ENCODE data around the gene RGL3.
A peak's percentile ranks its signal among the peaks of the same experiment; 100 is the strongest.
"Not testable (repeated sequence)": the region's sequence is repeated elsewhere in the genome, so short reads cannot be mapped to it uniquely, and the experiment has no call there.

The RGL3 gene

GRCh38 chr19:11359421-11359820 lies 59.7 kb downstream of the RGL3 start:
- in situ Hi-C loops (cut with HindIII; ENCODE audit: low sequenced_read_pairs) = no loop called here
- no peak overlapping the region for H3K4me3 ChIP-seq (ENCODE audit: low read depth, low read length)
- TF ChIP-seq, protein P1, sequence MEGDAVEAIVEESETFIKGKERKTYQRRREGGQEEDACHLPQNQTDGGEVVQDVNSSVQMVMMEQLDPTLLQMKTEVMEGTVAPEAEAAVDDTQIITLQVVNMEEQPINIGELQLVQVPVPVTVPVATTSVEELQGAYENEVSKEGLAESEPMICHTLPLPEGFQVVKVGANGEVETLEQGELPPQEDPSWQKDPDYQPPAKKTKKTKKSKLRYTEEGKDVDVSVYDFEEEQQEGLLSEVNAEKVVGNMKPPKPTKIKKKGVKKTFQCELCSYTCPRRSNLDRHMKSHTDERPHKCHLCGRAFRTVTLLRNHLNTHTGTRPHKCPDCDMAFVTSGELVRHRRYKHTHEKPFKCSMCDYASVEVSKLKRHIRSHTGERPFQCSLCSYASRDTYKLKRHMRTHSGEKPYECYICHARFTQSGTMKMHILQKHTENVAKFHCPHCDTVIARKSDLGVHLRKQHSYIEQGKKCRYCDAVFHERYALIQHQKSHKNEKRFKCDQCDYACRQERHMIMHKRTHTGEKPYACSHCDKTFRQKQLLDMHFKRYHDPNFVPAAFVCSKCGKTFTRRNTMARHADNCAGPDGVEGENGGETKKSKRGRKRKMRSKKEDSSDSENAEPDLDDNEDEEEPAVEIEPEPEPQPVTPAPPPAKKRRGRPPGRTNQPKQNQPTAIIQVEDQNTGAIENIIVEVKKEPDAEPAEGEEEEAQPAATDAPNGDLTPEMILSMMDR (IDR thresholded peaks at IDR 0.05; ENCODE audit: low read depth, low read length) = no peak
- DNase-seq (ENCODE audit: low read depth, low spot score) = no peak

GRCh38 chr19:11356676-11357550 lies 62.2 kb downstream of the RGL3 start:
- TF ChIP-seq, protein P1 (IDR thresholded peaks at IDR 0.05; ENCODE audit: low read depth, low read length) = no peak
- H3K4me3 ChIP-seq (ENCODE audit: low read depth, low read length) = no peak overlapping the region
- in situ Hi-C loops (cut with HindIII; ENCODE audit: low sequenced_read_pairs) = no loop called here
- no peak for DNase-seq (ENCODE audit: low read depth, low spot score)

DNA sequence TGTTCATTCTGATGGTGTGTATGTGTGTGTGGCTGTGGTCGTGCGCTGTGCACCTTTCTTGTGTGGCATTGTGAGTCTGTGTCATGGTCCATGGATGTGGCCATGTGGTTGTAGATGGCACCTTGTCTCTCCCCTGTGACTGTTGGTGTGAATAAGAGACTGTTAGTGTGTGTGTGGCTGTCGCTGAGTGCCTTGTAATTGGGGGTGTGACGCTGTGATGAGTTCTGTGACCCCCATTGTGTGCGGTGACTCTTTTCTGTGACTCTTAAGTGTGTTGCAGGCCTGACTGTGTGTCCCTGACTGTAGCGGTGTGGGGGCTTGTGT lies 63.1 kb downstream of the RGL3 start:
- TF ChIP-seq, protein P1 (IDR thresholded peaks at IDR 0.05; ENCODE audit: low read depth, low read length) = no peak
- H3K4me3 ChIP-seq (ENCODE audit: low read depth, low read length) = peak overlapping the region; percentile 65
- in situ Hi-C loops (cut with HindIII; ENCODE audit: low sequenced_read_pairs) = no loop called here
- no peak for DNase-seq (ENCODE audit: low read depth, low spot score)

GRCh38 chr19:11355160-11356073 lies 63.7 kb downstream of the RGL3 start, which contains the start of gene PLPPR2:
Gene PLPPR2, plus strand, starts transcription at chr19:11355432. Its CDS starts 2,242 bp downstream, at chr19:11357674.
- H3K4me3 ChIP-seq (ENCODE audit: low read depth, low read length) = peak within 1 kb of the TSS; percentile 65
- TF ChIP-seq, protein P1 (IDR thresholded peaks at IDR 0.05; ENCODE audit: low read depth, low read length) = no peak
- in situ Hi-C loops (cut with HindIII; ENCODE audit: low sequenced_read_pairs) = no loop called here
- DNase-seq (ENCODE audit: low read depth, low spot score) = peak; percentile 91

DNA sequence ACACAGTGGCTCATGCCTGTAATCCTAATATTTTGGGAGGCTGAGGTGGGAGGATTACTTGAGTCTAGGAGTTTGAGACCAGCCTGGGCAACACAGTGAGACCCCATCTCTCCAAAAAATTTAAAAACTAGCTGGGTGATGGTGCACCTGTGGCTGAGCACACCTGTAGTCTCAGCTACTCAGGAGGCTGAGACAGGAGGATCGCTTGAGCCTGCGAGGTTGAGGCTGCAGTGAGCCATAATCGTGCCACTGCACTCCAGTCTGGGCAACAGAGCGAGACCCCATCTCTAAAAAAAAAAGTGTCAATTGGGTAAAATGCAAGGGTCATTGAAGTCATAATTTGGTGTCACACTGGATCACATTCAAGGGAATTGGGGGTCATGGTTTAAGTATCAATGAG lies 65.0 kb downstream of the RGL3 start:
- H3K4me3 ChIP-seq (ENCODE audit: low read depth, low read length); DNase-seq (ENCODE audit: low read depth, low spot score); in situ Hi-C loops (cut with HindIII; ENCODE audit: low sequenced_read_pairs): not testable (repeated sequence)

GRCh38 chr19:11349171-11349570 lies 69.9 kb downstream of the RGL3 start:
- no peak overlapping the region for H3K4me3 ChIP-seq (ENCODE audit: low read depth, low read length)
- TF ChIP-seq, protein P1 (IDR thresholded peaks at IDR 0.05; ENCODE audit: low read depth, low read length) = no peak
- in situ Hi-C loops (cut with HindIII; ENCODE audit: low sequenced_read_pairs) = no loop called here
- DNase-seq (ENCODE audit: low read depth, low spot score) = no peak

Data from astrocyte of the spinal cord (primary cell).